HepG2 (cell line): ENCODE results near the gene DTNB. TPM values are rescaled to one million over a fixed set of nuclear protein-coding genes. Genes with fewer than 3 reads are reported as not detected.

Experiments
- ATAC-seq: fragments of 200-7000 bp; cut with Tn5 transposase; 3 replicates; pipeline ENCODE4 v1.9.1; 2020; ENCODE audit warnings: mild to moderate bottlenecking, moderate library complexity
- BruUV-seq: library from RNA; stranded (reverse); fragments of 400-500 nt; replicated peaks from 2 replicates; lab custom pipeline; 2021; lab: Mats Ljungman, UMichigan
- CTCF ChIA-PET: fragments of 300-600 bp; formaldehyde crosslinking; extraction: SDS; loops from one replicate; lab custom pipeline; 2021; ENCODE audit warnings: low total read pairs, inconsistent platforms, low intra/inter-chr PET ratio; lab: Yijun Ruan, JAX
- POLR2A ChIA-PET: fragments of 350-600 bp; sonication (Branson Sonifier 250); formaldehyde crosslinking; loops from one replicate; lab custom pipeline; 2020; ENCODE audit warnings: antibody characterized with exemption, inconsistent platforms; lab: Yijun Ruan, JAX
- DNase-seq: peaks from one replicate; pipeline ENCODE4 v3.0.0-alpha.2; 2015; ENCODE audit warnings: low spot score
- FAIRE-seq: peaks from 3 replicates; lab custom pipeline; 2011; peaks lifted over from hg19 to GRCh38; lab: Jason Lieb, UNC
- H2AFZ ChIP-seq: one replicate; pipeline ENCODE4 v1.6.1; 2011; ENCODE audit warnings: low read length, inconsistent platforms
- H3K27ac ChIP-seq: fragments of 300-600 bp; 3 replicates; pipeline ENCODE4 v1.8.0; 2011; ENCODE audit warnings: mixed run types, mild to moderate bottlenecking, mixed read lengths, low read length, inconsistent platforms; ENCODE audit not compliant: insufficient read depth; ENCODE audit errors: extremely low read length
- H3K27me3 ChIP-seq, 2 experiments: fragments of 200-600 bp in 1 of 2; 2 replicates in 1 of 2; 3 replicates in 1 of 2; pipeline versions ENCODE4 v1.6.0 to v1.8.0; 2011; ENCODE audit warnings: low read length in 2 of 2, mild to moderate bottlenecking in 2 of 2, moderate library complexity in 2 of 2, inconsistent platforms in 1 of 2; ENCODE audit not compliant: insufficient read depth in 2 of 2, control insufficient read depth in 1 of 2
- H3K36me3 ChIP-seq, 2 experiments: fragments of 200-600 bp in 1 of 2; replicated peaks in 1 of 2; 2 replicates in 1 of 2; 3 replicates in 1 of 2; pipeline versions ENCODE4 v1.5.1 to v1.8.0; 2011; ENCODE audit warnings: low read length in 2 of 2, inconsistent platforms in 1 of 2; ENCODE audit not compliant: insufficient read depth in 2 of 2, control insufficient read depth in 1 of 2
- H3K4me1 ChIP-seq: 2 replicates; pipeline ENCODE4 v1.5.1; 2012; ENCODE audit warnings: low read length, inconsistent platforms; ENCODE audit not compliant: insufficient read depth
- H3K4me2 ChIP-seq: 2 replicates; pipeline ENCODE4 v1.6.0; 2011; ENCODE audit warnings: low read depth, low read length, inconsistent platforms
- H3K4me3 ChIP-seq, 3 experiments: fragments of 200-600 bp in 1 of 3; sonication (generic), shearing (Covaris generic) in 1 of 3; replicated peaks in 1 of 3; 2 replicates each; pipeline ENCODE4 v1.5.1; 2011 to 2016; ENCODE audit warnings: low read length in 3 of 3, inconsistent platforms in 2 of 3, low read depth in 2 of 3, mild to moderate bottlenecking in 2 of 3, control low read depth in 1 of 3, mixed read lengths in 1 of 3; ENCODE audit not compliant: insufficient read depth in 1 of 3
- H3K79me2 ChIP-seq: one replicate; pipeline ENCODE4 v1.6.1; 2011; ENCODE audit warnings: low read length, inconsistent platforms; ENCODE audit not compliant: insufficient read depth
- H3K9ac ChIP-seq: 2 replicates; pipeline ENCODE4 v1.6.0; 2011; ENCODE audit warnings: mild to moderate bottlenecking, low read depth, low read length, inconsistent platforms; ENCODE audit not compliant: insufficient read depth
- H3K9me3 ChIP-seq: 2 replicates; pipeline ENCODE4 v1.5.1; 2012; ENCODE audit warnings: mild to moderate bottlenecking, low read length
- H4K20me1 ChIP-seq: 2 replicates; pipeline ENCODE4 v1.6.0; 2011; ENCODE audit warnings: inconsistent platforms, mild to moderate bottlenecking, low read length, moderate library complexity; ENCODE audit not compliant: insufficient read depth
- HOXD1 ChIP-seq: sonication (generic); formaldehyde crosslinking; IDR thresholded peaks from 2 replicates; pipeline ENCODE4 v1.5.0; 2020; ENCODE audit warnings: missing genetic modification reagents
- NKX3-1 ChIP-seq: sonication (generic); formaldehyde crosslinking; IDR thresholded peaks from 2 replicates; pipeline ENCODE4 v1.5.0; 2020; ENCODE audit warnings: missing genetic modification reagents
- WGBS: methylation state at CpG from one replicate; pipeline ENCODE4 v1.1.6; 2017; ENCODE audit warnings: low lambda C conversion rate; 5-methylcytosine and 5-hydroxymethylcytosine counted together
- in situ Hi-C: cut with HindIII; loops from 2 replicates; pipeline ENCODE4 v1.10.0; 2017; ENCODE audit warnings: low pct_unique_long_range_greater_than_20kb; ENCODE audit not compliant: extremely low pct_ligation_motif_present
- intact Hi-C: fragments of 100-400 bp; cut with micrococcal nuclease; formaldehyde crosslinking; loops from one replicate; pipeline ENCODE4 v1.10.0; 2022; ENCODE audit not compliant: unreplicated experiment
- polyA plus RNA-seq, 8 experiments: library from polyadenylated mRNA; depleted of rRNA in 3 of 8; stranded (reverse) in 7 of 8; unstranded in 1 of 8; fragments of >200 nt; fragmentation: Illumina TruSeq in 4 of 8; extraction: Trizol in 4 of 8; gene quantifications; 2 replicates each; pipeline versions ENCODE4 v1.2.1 to v1.2.3, GENCODE V29; 2011 to 2016; ENCODE audit warnings: low read depth in 4 of 8, missing spikeins in 1 of 8, mixed read lengths in 1 of 8; ENCODE audit not compliant: insufficient read depth in 1 of 8
- total RNA-seq, 5 experiments: library from RNA; depleted of rRNA; stranded (reverse); fragments of >200 nt; fragmentation: Illumina TruSeq; extraction: Trizol; gene quantifications; 2 replicates each; pipeline ENCODE4 v1.2.3, GENCODE V29; 2016; ENCODE audit warnings: low read depth in 1 of 5
- TF ChIP-seq, protein P1 (sequence below): sonication (generic); formaldehyde crosslinking; IDR thresholded peaks from 2 replicates; pipeline ENCODE4 v1.4.0; 2020; ENCODE audit warnings: missing genetic modification reagents
- TF ChIP-seq, protein P2 (sequence below): IDR thresholded peaks from 2 replicates; pipeline ENCODE4 v1.6.1; 2016; ENCODE audit warnings: low read depth, missing genetic modification reagents, missing compliant biosample characterization

The DTNB gene
- total and polyA plus RNA-seq, 2 of the 13 experiments (the other 11 are each of a cell fraction or from before 2014, with no cell fraction given) = 14.4 to 23.9 TPM

DNA sequence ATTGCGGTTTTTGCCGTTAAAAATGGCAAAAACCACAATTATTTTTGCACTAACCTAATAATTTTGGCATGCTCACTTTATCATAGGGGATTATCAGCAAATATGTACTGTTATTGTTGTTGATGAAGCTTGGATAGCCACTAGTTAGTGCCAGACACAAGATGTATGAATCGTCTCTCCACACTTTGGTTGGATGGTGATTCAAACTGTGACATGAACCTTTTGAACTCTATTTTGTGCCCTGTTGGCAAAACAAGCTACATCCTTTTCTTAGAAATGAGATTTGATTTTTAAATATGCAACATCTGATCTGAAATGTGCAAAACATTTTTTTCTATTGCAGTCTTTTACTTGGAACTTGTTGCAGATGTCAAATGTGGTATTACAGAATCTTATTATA lies 48.8 kb upstream of the DTNB start:
- Histone ChIP-seq H3K79me2 (no peaks in the 10 kb centered on the region), H3K9ac (no peak overlapping the region), H3K27ac (no peak overlapping the region), H2AFZ (no peak overlapping the region), H3K4me3 (no peak overlapping the region), H4K20me1 (no peaks in the 10 kb centered on the region), H3K4me2 (no peak overlapping the region), H3K4me1 (no peaks in the 10 kb centered on the region), H3K36me3 (no peaks in the 10 kb centered on the region), H3K9me3 (no peaks in the 10 kb centered on the region), H3K27me3 (peaks cover 0 to 9% of the 10 kb centered on the region in 2 experiments; a peak in 2 of 5 replicates)
- intact Hi-C loops (no loop called here), in situ Hi-C loops (no loop called here)
- DNase-seq (no peak), ATAC-seq (no peak), FAIRE-seq (no peak)
- no peak for TF ChIP-seq HOXD1 (CRISPR knock-in tag)
- TF ChIP-seq, protein P1, sequence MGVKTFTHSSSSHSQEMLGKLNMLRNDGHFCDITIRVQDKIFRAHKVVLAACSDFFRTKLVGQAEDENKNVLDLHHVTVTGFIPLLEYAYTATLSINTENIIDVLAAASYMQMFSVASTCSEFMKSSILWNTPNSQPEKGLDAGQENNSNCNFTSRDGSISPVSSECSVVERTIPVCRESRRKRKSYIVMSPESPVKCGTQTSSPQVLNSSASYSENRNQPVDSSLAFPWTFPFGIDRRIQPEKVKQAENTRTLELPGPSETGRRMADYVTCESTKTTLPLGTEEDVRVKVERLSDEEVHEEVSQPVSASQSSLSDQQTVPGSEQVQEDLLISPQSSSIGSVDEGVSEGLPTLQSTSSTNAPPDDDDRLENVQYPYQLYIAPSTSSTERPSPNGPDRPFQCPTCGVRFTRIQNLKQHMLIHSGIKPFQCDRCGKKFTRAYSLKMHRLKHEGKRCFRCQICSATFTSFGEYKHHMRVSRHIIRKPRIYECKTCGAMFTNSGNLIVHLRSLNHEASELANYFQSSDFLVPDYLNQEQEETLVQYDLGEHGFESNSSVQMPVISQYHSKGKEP = no peak
- no peak for TF ChIP-seq NKX3-1 (CRISPR knock-in tag)
- TF ChIP-seq, protein P2, sequence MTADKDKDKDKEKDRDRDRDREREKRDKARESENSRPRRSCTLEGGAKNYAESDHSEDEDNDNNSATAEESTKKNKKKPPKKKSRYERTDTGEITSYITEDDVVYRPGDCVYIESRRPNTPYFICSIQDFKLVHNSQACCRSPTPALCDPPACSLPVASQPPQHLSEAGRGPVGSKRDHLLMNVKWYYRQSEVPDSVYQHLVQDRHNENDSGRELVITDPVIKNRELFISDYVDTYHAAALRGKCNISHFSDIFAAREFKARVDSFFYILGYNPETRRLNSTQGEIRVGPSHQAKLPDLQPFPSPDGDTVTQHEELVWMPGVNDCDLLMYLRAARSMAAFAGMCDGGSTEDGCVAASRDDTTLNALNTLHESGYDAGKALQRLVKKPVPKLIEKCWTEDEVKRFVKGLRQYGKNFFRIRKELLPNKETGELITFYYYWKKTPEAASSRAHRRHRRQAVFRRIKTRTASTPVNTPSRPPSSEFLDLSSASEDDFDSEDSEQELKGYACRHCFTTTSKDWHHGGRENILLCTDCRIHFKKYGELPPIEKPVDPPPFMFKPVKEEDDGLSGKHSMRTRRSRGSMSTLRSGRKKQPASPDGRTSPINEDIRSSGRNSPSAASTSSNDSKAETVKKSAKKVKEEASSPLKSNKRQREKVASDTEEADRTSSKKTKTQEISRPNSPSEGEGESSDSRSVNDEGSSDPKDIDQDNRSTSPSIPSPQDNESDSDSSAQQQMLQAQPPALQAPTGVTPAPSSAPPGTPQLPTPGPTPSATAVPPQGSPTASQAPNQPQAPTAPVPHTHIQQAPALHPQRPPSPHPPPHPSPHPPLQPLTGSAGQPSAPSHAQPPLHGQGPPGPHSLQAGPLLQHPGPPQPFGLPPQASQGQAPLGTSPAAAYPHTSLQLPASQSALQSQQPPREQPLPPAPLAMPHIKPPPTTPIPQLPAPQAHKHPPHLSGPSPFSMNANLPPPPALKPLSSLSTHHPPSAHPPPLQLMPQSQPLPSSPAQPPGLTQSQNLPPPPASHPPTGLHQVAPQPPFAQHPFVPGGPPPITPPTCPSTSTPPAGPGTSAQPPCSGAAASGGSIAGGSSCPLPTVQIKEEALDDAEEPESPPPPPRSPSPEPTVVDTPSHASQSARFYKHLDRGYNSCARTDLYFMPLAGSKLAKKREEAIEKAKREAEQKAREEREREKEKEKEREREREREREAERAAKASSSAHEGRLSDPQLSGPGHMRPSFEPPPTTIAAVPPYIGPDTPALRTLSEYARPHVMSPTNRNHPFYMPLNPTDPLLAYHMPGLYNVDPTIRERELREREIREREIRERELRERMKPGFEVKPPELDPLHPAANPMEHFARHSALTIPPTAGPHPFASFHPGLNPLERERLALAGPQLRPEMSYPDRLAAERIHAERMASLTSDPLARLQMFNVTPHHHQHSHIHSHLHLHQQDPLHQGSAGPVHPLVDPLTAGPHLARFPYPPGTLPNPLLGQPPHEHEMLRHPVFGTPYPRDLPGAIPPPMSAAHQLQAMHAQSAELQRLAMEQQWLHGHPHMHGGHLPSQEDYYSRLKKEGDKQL (CRISPR knock-in tag) = no peak
- ChIA-PET POLR2A (interaction anchor here (1.5 kb wide), 1 partner anchor 14 kb away, joined by 3 read pairs; no protein-coding TSS in a partner anchor), CTCF (no interaction called here)
- no TSS peak for BruUV-seq
- WGBS = 23% methylated on average over 3 of the region's 3 CpGs
